GM19467 (cell line): Measurements from ENCODE around the gene CACNA2D3.

Experiments used
- ATAC-seq: cut with Tn5 transposase; IDR thresholded peaks from one replicate; pipeline ENCODE4 v1.9.1; 2021; ENCODE audit warnings: mild to moderate bottlenecking, moderate library complexity; ENCODE audit not compliant: unreplicated experiment

The CACNA2D3 gene

GRCh38 chr3:54212723-54213122 lies 90.4 kb downstream of the CACNA2D3 start:
- ATAC-seq = no peak

GRCh38 chr3:54213907-54214306 lies 91.6 kb downstream of the CACNA2D3 start:
- no peak for ATAC-seq

GRCh38 chr3:54214845-54215244 lies 92.5 kb downstream of the CACNA2D3 start:
- ATAC-seq = no peak

DNA sequence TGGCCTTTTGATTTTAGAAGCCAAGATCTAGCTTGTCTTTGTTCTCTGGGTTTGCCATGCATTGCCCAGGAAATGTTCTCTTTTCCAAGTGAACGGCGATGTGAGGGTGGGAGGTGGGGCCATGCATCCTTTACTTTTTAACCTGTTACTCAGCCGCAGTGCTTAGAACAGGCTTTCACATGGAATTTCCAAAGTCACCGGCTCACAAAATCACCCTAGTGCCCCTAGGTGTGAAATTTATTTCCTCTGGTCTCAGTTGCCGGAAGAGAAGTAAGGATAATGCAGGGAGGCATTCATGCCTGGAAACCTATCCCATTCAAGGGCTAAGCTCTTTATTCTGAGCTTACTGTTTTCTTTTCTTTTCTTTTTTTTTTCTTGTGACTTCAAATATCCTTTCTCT lies 93.2 kb downstream of the CACNA2D3 start:
- no peak for ATAC-seq

DNA sequence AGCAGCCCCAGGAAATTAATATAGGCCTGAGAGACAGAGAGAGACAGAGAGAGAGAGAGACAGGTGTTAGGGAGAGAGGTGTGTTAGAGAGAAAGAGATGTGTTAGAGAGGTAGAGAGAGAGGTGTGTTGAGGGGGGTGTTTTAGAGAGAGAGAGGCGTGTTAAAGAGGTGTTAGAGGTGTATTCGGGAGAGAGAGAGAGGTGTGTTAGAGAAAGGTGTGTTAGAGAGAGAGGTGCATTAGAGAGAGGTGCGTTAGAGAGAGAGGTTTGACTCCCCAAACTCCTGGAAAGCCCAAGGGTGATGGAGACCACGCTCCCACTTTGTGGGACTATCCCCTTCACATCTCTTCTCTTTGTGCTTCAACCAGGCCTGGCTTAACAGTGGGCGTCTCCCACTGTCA lies 95.5 kb downstream of the CACNA2D3 start:
- no peak for ATAC-seq

GRCh38 chr3:54222316-54222715 lies 100.0 kb downstream of the CACNA2D3 start:
- no peak for ATAC-seq

- ATAC-seq = no peak
Measured at GRCh38 chr3:54223063-54223462, 100.7 kb downstream of the CACNA2D3 start.

DNA sequence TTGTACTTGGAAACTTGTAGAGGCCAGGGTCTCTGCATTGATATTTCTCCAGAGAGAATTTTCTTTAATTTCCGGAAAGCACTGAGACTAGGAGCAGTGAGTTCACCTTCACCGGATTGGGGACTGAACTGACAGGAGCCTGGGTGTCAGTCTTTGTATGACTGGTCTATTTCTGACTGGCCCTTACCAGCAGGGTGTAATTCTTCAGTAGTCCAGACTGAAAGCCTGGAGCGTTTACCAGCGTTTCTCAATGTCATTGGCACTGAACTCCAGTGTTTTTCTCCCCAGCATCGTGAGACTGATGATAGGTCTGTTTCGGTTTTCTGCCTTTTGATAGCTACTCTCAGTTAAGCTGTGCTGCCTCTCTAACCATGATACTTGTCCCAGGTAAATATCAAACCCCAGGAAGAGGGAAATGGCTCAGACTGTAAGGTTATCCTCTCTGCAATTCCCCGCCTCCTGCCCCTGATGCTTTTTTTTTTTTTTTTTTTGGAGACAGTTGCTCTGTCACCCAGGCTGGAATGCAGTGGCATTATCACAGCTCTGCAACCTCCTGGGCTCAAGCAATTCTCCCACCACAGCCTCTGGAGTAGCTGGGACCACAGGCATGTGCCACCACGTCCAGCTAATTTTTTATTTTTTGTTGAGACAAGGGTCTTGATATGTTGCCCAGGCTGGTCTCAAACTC lies 103.6 kb downstream of the CACNA2D3 start:
- ATAC-seq = no peak

DNA sequence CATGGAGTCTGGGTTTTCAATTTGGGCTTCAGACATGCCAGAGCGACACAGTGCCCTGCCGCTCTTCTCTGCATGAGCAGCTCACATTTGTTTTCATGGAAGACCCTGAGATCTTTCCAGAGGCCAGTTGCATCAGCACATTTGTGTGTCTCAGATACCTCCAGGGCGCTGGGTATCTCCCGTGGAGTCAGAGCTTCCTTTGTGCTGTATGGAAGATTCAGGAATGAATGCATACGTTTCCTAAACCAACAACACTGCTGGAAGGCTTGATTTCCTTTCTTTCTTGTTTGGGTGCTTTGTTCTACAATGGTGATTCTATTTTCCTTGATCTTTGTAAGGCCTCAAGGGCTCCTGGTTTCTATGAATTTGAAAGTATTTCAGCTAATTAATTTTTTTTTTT lies 106.5 kb downstream of the CACNA2D3 start:
- ATAC-seq = no peak

DNA sequence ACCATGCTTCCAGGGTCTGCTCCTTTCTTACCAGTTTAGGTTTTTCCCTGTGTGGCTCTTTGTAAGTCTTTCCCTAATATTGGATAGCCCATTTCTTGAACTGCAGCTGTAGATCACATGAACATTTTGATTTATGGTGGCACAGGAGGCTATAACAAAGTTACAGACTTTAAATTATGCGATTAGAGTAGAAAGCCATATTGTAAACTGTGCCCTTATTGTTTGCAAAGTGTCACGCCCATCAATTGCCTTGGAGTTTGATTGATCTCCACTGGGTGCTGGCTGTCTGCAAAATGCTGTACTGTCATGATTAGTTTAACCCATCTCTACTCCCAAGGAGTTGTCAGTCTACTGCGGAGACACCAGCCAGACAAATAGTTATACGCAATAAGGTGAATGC lies 110.3 kb downstream of the CACNA2D3 start:
- ATAC-seq = no peak

- no peak for ATAC-seq
Measured at GRCh38 chr3:54235998-54236397, 113.6 kb downstream of the CACNA2D3 start.

DNA sequence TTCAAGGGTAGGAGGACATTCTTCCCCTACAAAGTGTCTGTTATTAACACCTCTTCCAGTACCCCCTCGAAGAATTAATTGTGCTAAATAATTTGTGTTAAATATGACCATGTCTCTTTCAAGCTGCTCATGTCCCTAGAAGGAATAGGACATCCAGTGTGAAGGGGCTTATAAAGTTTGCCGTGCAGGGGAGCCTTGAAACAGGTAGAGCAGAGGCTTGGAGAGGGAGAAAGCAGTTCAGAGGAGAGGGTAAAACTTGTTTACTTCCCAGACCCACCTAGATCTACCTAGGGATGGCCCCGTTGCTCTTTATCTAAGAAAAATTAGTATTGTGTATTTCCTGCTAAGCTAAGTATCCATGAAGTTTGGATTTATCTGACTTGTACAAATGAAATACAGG lies 114.8 kb downstream of the CACNA2D3 start:
- no peak for ATAC-seq

DNA sequence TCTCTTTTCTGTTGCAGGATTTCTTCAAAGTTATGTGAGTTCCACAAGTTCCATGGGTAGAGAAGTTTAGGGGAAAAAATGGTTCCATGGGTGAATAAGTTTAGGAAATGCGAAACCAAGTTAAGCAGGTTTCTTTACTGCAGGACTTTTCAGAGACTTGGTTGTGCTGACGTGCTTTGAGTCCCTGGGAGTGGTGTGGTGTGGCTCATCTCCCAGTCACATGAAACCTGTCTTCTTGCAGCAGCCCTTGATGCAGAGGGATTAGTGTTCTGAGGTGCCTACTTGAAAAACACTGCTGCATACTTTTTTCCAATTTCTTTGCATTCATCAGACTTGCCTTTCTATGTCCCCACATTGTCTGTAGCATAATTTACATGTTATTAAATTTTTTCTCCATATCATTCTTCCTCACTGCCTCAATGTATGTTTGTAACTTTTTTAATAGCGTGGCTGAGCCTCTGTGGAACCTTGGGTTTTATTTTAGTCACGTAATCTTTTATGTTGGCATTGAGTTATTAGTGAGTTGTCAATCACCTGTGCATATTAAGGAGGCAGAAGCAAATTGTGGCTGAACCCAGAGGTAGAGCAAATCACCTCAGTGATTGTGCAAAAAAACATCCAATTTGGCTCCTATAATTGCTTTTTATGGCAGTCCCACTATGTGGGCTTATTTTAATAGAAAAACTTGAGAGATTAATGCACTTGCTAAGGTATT lies 115.6 kb downstream of the CACNA2D3 start:
- ATAC-seq = no peak

- no peak for ATAC-seq
Measured at GRCh38 chr3:54240309-54240708, 118.0 kb downstream of the CACNA2D3 start.

GRCh38 chr3:54243056-54243931 lies 120.9 kb downstream of the CACNA2D3 start:
- ATAC-seq = no peak

GRCh38 chr3:54243960-54244682 lies 121.8 kb downstream of the CACNA2D3 start:
- ATAC-seq = no peak

DNA sequence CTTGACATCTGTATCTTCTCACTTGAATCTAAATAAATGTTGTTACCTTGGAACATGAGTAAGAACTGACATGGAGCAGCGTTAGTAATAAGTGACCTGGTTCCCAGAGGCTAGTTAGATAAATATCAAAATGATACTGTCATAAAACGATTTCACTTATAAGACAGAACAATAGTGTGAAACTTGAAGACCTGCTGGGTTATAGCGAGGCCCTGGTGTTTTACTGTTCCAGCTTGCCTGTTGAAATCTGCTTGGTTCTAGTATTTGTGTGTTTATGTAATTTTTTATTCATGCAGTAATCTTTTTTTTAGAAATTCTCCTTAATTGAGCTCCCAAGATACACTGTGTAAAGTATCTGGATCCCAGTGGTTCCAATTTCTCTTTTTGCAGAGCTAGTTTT lies 129.4 kb downstream of the CACNA2D3 start:
- ATAC-seq = no peak

DNA sequence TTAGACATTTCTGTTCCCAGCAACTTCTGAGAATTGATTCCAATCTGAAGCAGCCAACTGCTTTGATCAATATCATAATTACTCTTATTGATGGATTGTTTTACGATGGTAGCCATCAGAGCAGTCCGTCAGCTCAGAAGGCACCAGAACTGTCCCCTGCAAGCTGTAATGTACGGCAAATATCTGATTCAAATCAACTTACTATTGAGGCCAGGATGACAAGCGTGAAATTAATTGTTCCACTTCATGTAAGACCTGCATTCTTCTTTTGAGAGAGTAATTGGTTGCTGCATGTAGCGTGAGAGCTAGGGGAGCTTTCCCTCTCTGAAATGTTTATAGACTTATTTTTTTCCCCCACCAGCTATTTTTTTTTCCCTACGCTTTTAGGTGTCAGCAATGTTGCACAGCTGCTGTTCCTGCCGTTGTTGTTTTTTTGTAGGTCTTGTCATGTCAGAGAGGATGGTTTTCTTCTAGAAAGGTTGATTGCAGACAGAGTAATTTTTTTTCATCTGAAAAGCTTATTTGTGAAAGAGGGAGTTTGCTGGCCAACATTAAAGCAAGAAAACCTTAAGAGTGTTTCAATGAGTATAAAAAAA lies 134.9 kb downstream of the CACNA2D3 start:
- ATAC-seq = no peak

GRCh38 chr3:54259636-54260035 lies 137.3 kb downstream of the CACNA2D3 start:
- no peak for ATAC-seq

- ATAC-seq = no peak
Measured at GRCh38 chr3:54261141-54261540, 138.8 kb downstream of the CACNA2D3 start.

- ATAC-seq = no peak
Measured at GRCh38 chr3:54262541-54262940, 140.2 kb downstream of the CACNA2D3 start.
